AG10803 (cell line): Measurements from ENCODE around the gene ZNF598.
A peak's percentile ranks its signal among the peaks of the same experiment; 100 is the strongest.
"Not testable (repeated sequence)": the region's sequence is repeated elsewhere in the genome, so short reads cannot be mapped to it uniquely, and the experiment has no call there.

ENCODE experiments used
- DNase-seq: peaks from one replicate; pipeline ENCODE4 v3.0.0; 2010; ENCODE audit warnings: low read depth
- H3K4me3 ChIP-seq: 2 replicates; pipeline ENCODE4 v1.5.1; 2011; ENCODE audit warnings: mild to moderate bottlenecking, low read length, control low read depth
- TF ChIP-seq, protein P1 (sequence below): conservative IDR thresholded peaks from 2 replicates; pipeline ENCODE4 v1.5.1; 2011; ENCODE audit warnings: mild to moderate bottlenecking, low read length, control low read depth, inconsistent platforms

The ZNF598 gene

DNA sequence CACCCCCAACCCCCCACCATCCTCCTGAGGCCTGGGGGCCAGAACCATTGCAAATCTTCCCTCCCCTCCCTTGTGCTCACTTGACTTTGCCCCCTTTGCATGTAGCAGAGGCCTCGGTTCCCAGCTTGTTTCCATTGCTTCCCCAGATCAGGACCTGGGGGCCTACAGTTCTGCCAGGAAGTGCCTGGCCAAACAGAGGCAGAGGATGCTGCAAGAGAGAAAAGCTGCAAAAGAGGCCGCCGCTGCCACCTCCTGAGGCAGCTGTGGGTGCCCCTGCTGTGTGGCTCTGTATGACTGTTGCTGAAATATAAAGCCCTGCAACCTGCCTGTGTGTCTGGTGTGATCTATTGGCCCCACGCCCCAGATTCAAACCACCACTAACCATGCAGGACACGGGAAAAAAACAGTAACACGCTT is 48.0 kb downstream of the ZNF598 start:
- DNase-seq: no peak
- TF ChIP-seq, protein P1, sequence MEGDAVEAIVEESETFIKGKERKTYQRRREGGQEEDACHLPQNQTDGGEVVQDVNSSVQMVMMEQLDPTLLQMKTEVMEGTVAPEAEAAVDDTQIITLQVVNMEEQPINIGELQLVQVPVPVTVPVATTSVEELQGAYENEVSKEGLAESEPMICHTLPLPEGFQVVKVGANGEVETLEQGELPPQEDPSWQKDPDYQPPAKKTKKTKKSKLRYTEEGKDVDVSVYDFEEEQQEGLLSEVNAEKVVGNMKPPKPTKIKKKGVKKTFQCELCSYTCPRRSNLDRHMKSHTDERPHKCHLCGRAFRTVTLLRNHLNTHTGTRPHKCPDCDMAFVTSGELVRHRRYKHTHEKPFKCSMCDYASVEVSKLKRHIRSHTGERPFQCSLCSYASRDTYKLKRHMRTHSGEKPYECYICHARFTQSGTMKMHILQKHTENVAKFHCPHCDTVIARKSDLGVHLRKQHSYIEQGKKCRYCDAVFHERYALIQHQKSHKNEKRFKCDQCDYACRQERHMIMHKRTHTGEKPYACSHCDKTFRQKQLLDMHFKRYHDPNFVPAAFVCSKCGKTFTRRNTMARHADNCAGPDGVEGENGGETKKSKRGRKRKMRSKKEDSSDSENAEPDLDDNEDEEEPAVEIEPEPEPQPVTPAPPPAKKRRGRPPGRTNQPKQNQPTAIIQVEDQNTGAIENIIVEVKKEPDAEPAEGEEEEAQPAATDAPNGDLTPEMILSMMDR: no peak
- H3K4me3 ChIP-seq: no peak overlapping the region

DNA sequence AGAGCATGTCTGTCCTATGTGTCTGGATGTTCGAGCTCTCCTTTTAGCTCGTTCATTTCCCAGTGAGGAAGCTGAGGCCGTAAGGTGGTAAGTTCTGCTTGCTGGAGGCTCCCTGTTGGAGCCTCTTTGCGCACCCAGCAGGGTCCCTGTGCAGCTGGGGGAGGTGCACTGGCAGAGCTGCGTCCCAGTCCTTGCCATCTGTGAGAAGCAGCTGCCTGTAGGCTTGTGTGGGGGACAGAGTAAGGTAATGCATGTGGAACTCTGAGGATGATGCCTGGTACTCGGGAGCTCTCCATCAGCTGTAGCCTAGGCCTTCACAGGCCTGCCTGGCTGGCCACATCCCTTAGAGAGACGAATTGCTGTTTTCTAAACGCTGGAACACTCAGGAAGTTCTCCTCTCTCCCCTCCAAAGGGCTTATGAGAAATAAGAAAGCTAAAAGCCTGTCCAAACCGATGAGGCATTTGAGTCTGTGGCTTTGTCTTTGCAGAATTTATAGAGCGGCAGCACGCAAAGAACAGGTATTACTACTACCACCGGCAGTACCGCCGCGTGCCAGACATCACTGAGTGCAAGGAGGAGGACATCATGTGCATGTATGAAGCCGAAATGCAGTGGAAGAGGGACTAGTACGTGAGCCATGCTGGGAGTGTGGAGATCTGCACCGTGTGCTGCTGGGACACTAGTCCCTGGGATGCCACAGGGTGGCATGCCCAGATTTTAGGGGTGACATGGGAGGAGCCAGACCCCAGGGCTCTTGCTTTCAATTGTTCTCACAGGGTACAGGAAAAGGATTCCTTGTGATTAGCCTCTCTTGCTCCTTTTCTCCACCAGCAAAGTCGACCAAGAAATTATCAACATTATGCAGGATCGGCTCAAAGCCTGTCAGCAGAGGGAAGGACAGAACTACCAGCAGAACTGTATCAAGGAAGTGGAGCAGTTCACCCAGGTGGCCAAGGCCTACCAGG is 48.7 kb downstream of the ZNF598 start:
- H3K4me3 ChIP-seq: peak overlapping the region; percentile 82
- TF ChIP-seq, protein P1: no peak
- peak; percentile 28 for DNase-seq

DNA sequence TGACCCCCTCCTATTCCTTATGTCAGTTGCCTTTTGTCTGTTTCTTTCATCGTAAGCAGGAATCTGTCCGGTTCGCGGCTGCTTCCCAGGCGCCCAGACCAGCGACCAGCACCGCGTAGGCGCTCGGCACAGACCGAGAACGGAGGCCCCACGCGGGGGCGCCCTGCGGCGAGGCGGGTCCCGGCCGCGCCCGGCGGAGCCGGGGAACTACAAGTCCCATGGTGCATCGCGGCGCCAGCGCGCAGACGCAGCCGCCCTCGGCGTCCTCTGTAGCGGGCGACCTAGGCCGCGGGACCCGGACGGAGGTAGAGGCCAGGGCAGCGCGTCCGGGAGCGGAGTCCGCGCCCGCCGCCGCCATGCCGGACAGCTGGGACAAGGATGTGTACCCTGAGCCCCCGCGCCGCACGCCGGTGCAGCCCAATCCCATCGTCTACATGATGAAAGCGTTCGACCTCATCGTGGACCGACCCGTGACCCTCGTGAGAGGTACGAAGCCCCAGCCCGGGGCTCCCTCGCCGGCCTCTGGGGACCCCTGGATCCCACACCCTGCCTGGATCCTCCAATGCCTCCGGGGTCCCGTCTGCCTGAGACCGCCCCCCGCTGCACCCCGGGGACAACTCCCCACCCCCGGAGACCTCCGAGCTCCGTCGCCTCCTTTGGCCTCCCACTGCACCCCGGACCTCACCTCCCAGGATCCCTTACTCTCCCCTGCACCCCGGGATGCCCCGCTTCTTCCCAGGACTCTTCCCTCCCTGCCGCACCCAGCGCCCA is 50.2 kb downstream of the ZNF598 start, which contains the start of gene NDUFB10:
Gene NDUFB10, plus strand, starts transcription at position 270 of the 771 bp plus-strand sequence. Its CDS starts 87 bp downstream, at position 357.
- peak; percentile 87 for DNase-seq
- TF ChIP-seq, protein P1: peak; percentile 44

DNA sequence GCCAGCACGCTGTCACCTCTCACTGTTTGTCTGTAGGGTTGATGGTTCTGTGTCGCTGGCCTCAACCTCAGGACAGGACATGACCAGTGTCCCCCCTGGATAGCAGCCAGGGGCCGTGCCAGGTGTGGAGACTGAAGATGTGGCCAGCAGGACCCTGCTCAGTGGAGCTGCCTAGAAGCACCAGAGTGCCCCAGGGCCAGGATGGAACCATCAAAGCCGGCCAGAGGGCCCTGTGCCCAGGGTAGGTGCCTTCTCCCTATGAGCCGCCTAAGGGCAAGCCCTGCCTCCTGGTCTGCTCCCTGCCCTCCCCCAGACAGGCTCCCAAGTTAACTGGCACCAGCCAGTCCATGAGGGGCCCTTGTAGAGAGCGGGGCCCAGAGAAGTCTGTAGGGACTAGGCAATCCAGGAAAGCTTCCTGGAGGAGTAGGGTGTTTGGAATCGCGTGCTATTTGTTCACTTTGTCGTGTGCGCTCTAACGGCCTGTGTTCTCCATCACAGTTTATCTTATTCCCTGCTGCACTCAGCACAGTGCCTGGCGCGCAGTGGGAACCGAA is 50.8 kb downstream of the ZNF598 start:
- DNase-seq: no peak
- TF ChIP-seq, protein P1: no peak
- peak overlapping the region; percentile 31 for H3K4me3 ChIP-seq

More for the DNA sequence above, 50.2 kb downstream of the ZNF598 start, which contains the start of gene NDUFB10:
- peak within 1 kb of the TSS; percentile 82 for H3K4me3 ChIP-seq

DNA sequence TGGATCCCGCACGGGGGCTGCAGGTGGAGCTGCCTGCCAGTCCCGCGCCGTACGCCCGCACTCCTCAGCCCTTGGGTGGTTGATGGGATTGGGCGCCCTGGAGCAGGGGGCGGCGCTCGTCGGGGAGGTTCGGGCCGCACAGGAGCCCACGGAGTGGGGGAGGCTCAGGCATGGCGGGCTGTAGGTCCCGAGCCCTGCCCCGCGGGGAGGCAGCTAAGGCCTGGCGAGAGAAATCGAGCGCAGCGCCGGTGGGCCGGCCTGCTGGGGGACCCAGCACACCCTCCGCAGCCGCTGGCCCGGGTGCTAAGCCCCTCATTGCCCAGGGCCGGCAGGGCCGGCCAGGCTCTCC is 51.5 kb downstream of the ZNF598 start:
- not testable (repeated sequence) for H3K4me3 ChIP-seq, DNase-seq

DNA sequence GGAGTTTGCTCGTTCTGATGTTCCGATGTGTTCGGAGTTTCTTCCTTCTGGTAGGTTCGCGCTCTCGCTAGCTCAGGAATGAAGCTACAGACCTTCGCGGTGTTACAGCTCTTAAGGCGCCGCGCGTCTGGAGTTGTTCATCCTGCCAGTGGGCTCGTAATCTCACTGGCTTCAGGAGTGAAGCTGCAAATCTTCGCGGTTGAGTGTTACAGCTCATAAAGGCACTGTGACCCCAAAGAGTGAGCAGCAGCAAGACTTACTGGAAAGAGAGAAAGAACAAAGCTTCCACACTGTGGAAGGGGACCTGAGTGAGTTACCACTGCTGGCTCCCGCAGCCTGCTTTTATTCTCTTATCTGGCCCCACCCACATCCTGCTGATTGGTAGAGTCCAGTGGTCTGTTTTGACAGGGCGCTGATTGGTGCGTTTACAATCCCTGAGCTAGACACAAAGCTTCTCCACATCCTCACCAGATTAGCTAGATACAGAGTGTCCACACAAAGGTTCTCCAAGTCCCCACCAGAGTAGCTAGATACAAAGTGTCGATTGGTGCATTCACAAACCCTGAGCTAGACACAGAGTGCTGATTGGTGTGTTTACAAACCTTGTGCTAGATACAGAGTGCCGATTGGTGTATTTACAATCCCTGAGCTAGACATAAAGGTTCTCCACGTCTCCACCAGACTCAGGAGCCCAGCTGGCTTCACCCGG is 52.0 kb downstream of the ZNF598 start:
- DNase-seq, H3K4me3 ChIP-seq: not testable (repeated sequence)

DNA sequence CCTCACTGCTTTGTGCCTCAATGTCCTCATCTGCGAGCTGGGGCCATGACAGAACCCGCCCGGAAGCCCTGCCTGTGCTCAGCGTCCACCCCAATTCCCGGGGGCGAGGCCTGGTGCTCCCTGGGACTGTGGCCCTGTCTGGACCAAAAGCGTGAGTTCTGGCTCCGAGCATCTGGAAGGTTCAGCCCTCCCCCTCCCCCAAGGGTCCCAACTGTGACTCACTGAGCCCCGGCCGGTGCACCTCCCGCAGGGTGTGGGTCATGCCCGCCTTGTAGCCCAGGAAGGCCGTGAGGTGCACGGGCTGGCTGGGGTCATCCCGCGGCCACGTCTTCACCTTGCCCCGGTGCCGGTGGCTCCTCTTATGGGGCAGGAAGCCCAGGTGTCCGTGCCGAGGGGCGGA is 55.9 kb downstream of the ZNF598 start:
- TF ChIP-seq, protein P1: no peak
- no peak overlapping the region for H3K4me3 ChIP-seq

More for the DNA sequence above, 55.9 kb downstream of the ZNF598 start:
- DNase-seq: no peak
